PC-9 (cell line): Measurements from ENCODE around the gene RNF220.

Experiments used
- EZH2 ChIP-seq: fragments of 200-600 bp; sonication (generic); IDR thresholded peaks from 2 replicates; pipeline ENCODE4 v1.8.0; 2017; ENCODE audit warnings: antibody characterized with exemption, low read depth
- TF ChIP-seq, protein P1 (sequence below): fragments of 200-600 bp; sonication (generic); conservative IDR thresholded peaks from 2 replicates; pipeline ENCODE4 v1.6.1; 2017; ENCODE audit warnings: mixed run types, antibody characterized with exemption, mild to moderate bottlenecking, moderate library complexity

DNA sequence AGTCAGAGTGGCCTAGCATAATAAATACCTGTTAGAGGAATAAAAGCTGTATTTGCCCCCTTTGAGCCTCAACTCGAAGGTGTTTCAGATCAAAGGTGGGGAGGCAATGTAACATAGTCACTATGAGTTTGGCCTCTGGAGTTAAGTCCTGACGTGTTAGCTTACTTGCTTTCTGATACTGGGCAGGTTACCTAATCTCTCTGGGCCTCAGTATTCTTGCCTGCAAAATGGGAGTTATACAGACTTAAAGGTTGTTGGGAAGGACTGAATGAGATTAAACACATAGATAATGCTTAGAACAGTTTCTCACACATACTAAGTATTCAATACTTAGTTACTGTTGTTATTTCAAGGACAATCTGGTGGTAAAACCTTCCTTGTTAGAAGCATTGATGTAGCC lies 15.5 kb downstream of the RNF220 start:
- TF ChIP-seq, protein P1, sequence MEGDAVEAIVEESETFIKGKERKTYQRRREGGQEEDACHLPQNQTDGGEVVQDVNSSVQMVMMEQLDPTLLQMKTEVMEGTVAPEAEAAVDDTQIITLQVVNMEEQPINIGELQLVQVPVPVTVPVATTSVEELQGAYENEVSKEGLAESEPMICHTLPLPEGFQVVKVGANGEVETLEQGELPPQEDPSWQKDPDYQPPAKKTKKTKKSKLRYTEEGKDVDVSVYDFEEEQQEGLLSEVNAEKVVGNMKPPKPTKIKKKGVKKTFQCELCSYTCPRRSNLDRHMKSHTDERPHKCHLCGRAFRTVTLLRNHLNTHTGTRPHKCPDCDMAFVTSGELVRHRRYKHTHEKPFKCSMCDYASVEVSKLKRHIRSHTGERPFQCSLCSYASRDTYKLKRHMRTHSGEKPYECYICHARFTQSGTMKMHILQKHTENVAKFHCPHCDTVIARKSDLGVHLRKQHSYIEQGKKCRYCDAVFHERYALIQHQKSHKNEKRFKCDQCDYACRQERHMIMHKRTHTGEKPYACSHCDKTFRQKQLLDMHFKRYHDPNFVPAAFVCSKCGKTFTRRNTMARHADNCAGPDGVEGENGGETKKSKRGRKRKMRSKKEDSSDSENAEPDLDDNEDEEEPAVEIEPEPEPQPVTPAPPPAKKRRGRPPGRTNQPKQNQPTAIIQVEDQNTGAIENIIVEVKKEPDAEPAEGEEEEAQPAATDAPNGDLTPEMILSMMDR = no peak
- TF ChIP-seq EZH2 = no peak
